Fibroblast of villous mesenchyme (primary cell): ENCODE results near the gene GNS. TPM values are rescaled to one million over a fixed set of nuclear protein-coding genes. Genes with fewer than 3 reads are reported as not detected.

Experiments
- DNase-seq: peaks from one replicate; pipeline ENCODE4 v3.0.0-alpha.2; 2010; ENCODE audit warnings: low read depth
- H3K4me3 ChIP-seq: 2 replicates; pipeline ENCODE4 v1.5.1; 2011; ENCODE audit warnings: low read depth, mild to moderate bottlenecking, low read length
- total RNA-seq: library from RNA; depleted of rRNA; stranded (reverse); fragments of >200 nt; gene quantifications from 2 replicates; pipeline ENCODE4 v1.2.3, GENCODE V29; 2012
- TF ChIP-seq, protein P1 (sequence below): IDR thresholded peaks from 2 replicates; pipeline ENCODE4 v1.5.1; 2012; ENCODE audit warnings: low read depth, mild to moderate bottlenecking, low read length; ENCODE audit not compliant: insufficient read depth

The GNS gene
- total RNA-seq, 1 donor, result 166 TPM

DNA sequence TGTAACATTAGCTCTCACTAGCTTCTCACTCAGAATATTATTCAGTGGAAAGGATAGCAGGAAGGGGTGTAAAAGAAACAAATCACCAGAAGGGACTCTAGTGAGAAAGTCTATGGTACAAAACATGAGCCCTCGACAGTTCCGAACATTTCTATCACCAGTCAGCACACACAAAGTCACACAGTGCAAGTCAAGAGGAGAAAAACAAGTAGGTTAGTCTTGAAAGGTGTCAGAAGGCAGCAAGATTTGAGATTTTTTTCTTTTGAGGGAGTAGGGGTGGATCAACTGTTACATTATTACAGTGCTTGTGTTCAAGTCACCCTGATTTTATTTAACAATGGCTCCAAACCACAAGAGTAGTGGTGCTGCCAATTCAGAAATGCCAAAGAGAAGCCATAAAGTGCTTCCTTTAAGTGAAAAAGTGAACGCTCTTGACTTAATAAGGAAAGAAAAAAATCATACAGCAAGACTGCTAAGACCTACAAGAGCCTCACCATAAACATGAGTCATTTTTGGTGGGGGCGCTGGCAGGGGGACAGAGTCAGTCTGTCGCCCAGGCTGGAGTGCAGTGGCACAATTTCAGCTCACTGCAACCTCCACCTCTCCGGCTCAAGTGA is 42.3 kb downstream of the GNS start:
- DNase-seq, result no peak
- H3K4me3 ChIP-seq, result no peak overlapping the region
- TF ChIP-seq, protein P1, sequence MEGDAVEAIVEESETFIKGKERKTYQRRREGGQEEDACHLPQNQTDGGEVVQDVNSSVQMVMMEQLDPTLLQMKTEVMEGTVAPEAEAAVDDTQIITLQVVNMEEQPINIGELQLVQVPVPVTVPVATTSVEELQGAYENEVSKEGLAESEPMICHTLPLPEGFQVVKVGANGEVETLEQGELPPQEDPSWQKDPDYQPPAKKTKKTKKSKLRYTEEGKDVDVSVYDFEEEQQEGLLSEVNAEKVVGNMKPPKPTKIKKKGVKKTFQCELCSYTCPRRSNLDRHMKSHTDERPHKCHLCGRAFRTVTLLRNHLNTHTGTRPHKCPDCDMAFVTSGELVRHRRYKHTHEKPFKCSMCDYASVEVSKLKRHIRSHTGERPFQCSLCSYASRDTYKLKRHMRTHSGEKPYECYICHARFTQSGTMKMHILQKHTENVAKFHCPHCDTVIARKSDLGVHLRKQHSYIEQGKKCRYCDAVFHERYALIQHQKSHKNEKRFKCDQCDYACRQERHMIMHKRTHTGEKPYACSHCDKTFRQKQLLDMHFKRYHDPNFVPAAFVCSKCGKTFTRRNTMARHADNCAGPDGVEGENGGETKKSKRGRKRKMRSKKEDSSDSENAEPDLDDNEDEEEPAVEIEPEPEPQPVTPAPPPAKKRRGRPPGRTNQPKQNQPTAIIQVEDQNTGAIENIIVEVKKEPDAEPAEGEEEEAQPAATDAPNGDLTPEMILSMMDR, result no peak

- no peak overlapping the region for H3K4me3 ChIP-seq
- DNase-seq, result no peak
- TF ChIP-seq, protein P1, result no peak
Measured at GRCh38 chr12:64716371-64716770, 42.8 kb downstream of the GNS start.

DNA sequence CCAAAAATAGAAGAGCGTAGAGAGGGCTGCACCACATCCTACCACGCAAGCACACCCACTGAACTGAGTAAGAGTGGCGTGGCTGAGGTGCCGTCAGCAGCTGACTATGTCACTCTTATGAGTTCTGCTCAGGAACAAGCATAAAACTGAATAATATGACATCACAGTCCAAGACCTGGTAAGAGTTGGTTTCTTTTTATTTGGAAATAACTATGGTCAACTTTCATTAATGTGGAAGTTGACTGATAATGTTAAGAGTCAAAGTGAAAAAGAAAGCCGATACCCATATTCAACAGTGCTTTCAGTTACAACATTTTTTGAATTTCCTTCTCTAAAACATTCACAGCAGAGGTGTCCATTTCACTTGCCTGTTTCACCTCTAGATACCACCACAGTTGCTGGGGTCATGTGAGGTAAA is 44.6 kb downstream of the GNS start:
- no peak for DNase-seq
- H3K4me3 ChIP-seq, result no peak overlapping the region
- TF ChIP-seq, protein P1, result no peak

- TF ChIP-seq, protein P1, result no peak
- no peak overlapping the region for H3K4me3 ChIP-seq
- DNase-seq, result no peak
Measured at GRCh38 chr12:64713376-64713775, 45.8 kb downstream of the GNS start.

GRCh38 chr12:64709429-64709828 is 49.8 kb downstream of the GNS start:
- DNase-seq, result no peak
- TF ChIP-seq, protein P1, result no peak
- no peak overlapping the region for H3K4me3 ChIP-seq

DNA sequence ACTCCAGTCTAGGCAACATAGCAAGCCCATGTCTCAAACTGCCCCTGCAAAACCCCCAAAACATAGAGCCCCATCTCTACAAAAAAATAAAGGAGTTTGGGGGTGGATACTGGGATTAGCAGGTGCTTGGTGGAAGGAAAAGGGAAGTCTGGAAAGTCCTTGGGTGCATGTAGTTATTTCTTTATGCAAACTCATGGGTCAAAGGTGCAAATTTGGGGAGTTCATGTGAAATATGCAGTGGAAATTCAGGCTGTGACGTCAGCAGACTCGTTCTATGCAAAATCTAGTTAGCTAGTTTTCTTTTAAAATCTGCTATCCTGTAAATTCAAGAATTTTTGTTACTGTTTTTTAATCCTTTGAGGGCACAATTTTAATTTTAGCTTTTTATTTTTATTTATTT is 51.3 kb downstream of the GNS start:
- TF ChIP-seq, protein P1, result no peak
- H3K4me3 ChIP-seq, result no peak overlapping the region
- DNase-seq, result no peak

GRCh38 chr12:64707362-64707761 is 51.8 kb downstream of the GNS start:
- no peak for DNase-seq
- H3K4me3 ChIP-seq, result no peak overlapping the region
- TF ChIP-seq, protein P1, result no peak
